ENCODE data around the gene MEP1A. TPM values are rescaled to one million over a fixed set of nuclear protein-coding genes. Genes with fewer than 3 reads are reported as not detected.

MEP1A gene
- total RNA-seq, 1 donor from 2014 or later = not detected

GRCh38 chr6:46799657-46800056, 6.5 kb downstream of the MEP1A start:
- no peak for TF ChIP-seq CTCF (IDR thresholded peaks at IDR 0.05)
- H3K36me3 ChIP-seq = no peaks in the 10 kb centered on the region
- H3K9me3 ChIP-seq = no peaks in the 10 kb centered on the region
- no peaks in the 10 kb centered on the region for H3K4me1 ChIP-seq
- intact Hi-C loops (cut with DNase I) = no loop called here
- DNase-seq (ENCODE audit: low spot score in 2 of 2) = no peak
- no peaks in the 10 kb centered on the region for H3K27me3 ChIP-seq
- no peak overlapping the region for H3K27ac ChIP-seq
- no peak overlapping the region for H3K4me3 ChIP-seq

- Histone ChIP-seq H3K9me3 (no peaks in the 10 kb centered on the region), H3K4me1 (no peaks in the 10 kb centered on the region), H3K4me3 (no peak overlapping the region), H3K27ac (no peak overlapping the region), H3K27me3 (no peaks in the 10 kb centered on the region), H3K36me3 (no peaks in the 10 kb centered on the region)
- intact Hi-C loops (cut with DNase I) = no loop called here
- no peak for DNase-seq (ENCODE audit: low spot score in 2 of 2)
- no peak for TF ChIP-seq CTCF (IDR thresholded peaks at IDR 0.05)
Observed at GRCh38 chr6:46808806-46809205, 15.6 kb downstream of the MEP1A start.

DNA sequence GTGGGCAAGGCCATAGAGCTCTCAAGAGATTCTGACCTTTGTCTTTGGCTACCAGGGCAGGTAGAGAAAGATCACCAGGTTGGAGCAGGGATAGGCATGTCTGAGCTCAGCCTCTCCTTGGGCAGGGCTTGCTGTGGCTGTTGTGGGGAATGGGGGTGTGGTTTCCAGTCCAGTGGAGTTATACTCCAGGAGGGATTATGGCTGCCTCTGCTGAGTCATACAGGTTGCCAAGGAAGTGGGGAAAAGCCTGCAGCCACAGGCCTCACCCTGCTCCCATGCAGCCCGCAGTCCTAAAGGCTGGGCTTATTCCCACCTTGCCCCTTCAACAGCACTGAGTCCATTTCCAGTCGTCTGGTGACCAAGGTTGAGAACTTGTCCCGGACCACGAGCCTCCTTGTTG, 21.9 kb downstream of the MEP1A start:
- Histone ChIP-seq H3K27ac (no peak overlapping the region), H3K4me3 (no peak overlapping the region), H3K36me3 (no peaks in the 10 kb centered on the region), H3K4me1 (no peaks in the 10 kb centered on the region), H3K27me3 (no peaks in the 10 kb centered on the region), H3K9me3 (no peaks in the 10 kb centered on the region)
- TF ChIP-seq CTCF (IDR thresholded peaks at IDR 0.05) = no peak
- DNase-seq (ENCODE audit: low spot score in 2 of 2) = no peak
- intact Hi-C loops (cut with DNase I) = no loop called here

DNA sequence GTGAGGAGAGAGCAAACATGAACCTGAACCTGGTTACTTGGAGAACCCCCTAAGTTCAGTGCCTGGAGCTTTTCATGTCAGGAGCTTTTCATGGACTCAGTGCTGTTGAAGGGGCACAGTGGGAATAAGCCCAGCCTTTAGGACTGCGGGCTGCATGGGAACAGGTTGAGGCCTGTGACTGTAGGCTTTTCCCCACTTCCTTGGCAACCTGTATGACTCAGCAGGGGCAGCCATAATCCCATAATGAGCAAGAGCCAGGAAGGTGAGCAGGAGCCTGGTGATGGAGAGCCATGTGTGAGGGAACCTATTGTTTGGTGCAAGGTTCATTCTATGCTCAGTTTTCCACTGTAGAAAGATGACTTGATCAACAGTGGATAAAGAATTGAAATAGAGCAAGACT, 23.4 kb downstream of the MEP1A start:
- TF ChIP-seq CTCF (IDR thresholded peaks at IDR 0.05) = no peak
- Histone ChIP-seq H3K27ac (no peak overlapping the region), H3K36me3 (no peaks in the 10 kb centered on the region), H3K9me3 (no peaks in the 10 kb centered on the region), H3K4me3 (no peak overlapping the region), H3K4me1 (no peaks in the 10 kb centered on the region), H3K27me3 (no peaks in the 10 kb centered on the region)
- DNase-seq (ENCODE audit: low spot score in 2 of 2) = no peak
- intact Hi-C loops (cut with DNase I) = no loop called here

DNA sequence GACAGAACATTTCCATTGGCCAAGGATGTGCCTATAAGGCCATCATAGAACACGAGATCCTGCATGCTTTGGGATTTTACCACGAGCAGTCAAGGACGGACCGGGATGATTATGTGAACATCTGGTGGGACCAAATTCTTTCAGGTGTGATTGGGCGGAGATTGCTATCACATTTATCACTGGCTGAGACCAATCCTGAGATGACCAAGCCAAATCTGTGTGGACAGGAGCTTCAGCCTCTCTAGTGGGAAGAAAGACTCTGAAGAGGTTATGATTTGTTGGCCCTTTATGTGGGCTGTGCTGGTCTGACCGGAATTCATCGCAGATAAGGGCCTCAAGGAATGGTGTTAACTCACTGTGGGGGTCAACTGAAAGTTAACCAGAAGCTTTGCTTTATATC, 26.4 kb downstream of the MEP1A start:
- Histone ChIP-seq H3K36me3 (no peaks in the 10 kb centered on the region), H3K4me3 (no peak overlapping the region), H3K27ac (no peak overlapping the region), H3K27me3 (no peaks in the 10 kb centered on the region), H3K4me1 (no peaks in the 10 kb centered on the region), H3K9me3 (no peaks in the 10 kb centered on the region)
- DNase-seq (ENCODE audit: low spot score in 2 of 2) = no peak
- intact Hi-C loops (cut with DNase I) = no loop called here
- no peak for TF ChIP-seq CTCF (IDR thresholded peaks at IDR 0.05)

DNA sequence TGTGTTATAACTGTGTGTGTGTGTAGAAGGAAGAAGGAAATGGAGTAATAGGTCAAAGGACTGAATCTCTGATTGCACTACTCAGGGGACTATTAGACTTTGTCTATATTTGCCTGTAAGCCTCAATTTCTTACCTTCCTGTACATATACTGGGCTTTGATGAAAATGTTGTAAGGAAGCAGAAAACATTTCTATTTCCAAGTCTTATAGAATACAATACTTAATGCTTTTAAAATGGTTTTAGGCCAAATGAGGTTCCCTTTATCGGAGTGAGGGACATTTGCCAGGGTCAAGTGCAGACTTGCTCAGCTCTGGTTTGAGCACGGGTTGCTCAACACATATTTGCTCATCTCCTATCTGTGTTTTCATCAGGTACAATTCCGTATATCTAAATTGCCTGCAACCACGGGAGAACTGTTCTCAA, 28.3 kb downstream of the MEP1A start:
- no peaks in the 10 kb centered on the region for H3K4me1 ChIP-seq
- no peaks in the 10 kb centered on the region for H3K27me3 ChIP-seq
- no peak for DNase-seq (ENCODE audit: low spot score in 2 of 2)
- TF ChIP-seq CTCF (IDR thresholded peaks at IDR 0.05) = no peak
- H3K27ac ChIP-seq = no peak overlapping the region
- H3K36me3 ChIP-seq = no peaks in the 10 kb centered on the region
- H3K9me3 ChIP-seq = no peaks in the 10 kb centered on the region
- intact Hi-C loops (cut with DNase I) = no loop called here
- H3K4me3 ChIP-seq = no peak overlapping the region
